NCI-H460 (cell line): ENCODE measurements around the gene CCDC3. TPM values are rescaled to one million over a fixed set of nuclear protein-coding genes. Genes with fewer than 3 reads are reported as not detected.

Experiments used
- DNase-seq: peaks from one replicate; pipeline ENCODE4 v3.0.0-alpha.2; 2016; ENCODE audit warnings: low read depth; ENCODE audit errors: extremely low read depth
- total RNA-seq: library from RNA; depleted of rRNA; stranded (reverse); fragments of >200 nt; shearing (Covaris generic); gene quantifications from 2 replicates; pipeline ENCODE4 v1.2.3, GENCODE V29; 2014

The CCDC3 gene
- total RNA-seq, 1 experiment from 2014 or later: 0.02 TPM

- no peak for DNase-seq
Observed at GRCh38 chr10:12965571-12965970, 35.9 kb downstream of the CCDC3 start.

- no peak for DNase-seq
Observed at GRCh38 chr10:12962556-12962955, 39.0 kb downstream of the CCDC3 start.

- DNase-seq: no peak
Observed at GRCh38 chr10:12961416-12962205, 39.9 kb downstream of the CCDC3 start.

GRCh38 chr10:12960941-12961340 is 40.6 kb downstream of the CCDC3 start:
- DNase-seq: no peak

GRCh38 chr10:12960334-12960898 is 41.1 kb downstream of the CCDC3 start:
- DNase-seq: no peak

DNA sequence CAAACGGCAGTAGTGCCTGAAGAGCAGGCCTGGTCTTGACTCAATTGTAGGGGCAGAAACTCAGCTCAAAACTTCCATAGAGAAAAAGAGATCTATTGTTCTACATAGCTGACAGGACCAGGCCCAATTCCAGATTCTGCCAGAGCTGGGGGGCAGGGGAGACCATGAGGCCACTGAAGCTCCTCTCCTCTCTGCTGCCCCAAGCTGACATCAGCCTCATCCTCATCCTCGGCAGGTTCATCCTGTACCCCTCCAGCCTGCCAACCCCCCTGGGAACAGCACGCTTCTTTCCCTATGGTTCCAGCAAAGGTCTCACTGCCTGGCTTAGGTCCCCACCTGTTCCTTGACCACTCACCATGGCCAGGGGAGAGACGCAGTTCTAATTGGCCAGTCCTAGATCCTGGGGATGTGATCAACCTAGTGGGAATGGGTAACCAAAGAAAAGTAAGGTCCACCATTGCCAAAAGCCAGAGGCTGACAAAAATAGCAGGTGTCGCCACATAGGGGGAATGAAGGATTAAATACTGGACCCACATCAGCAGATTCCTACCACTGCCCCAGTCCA is 42.9 kb downstream of the CCDC3 start:
- DNase-seq: no peak

- no peak for DNase-seq
Observed at GRCh38 chr10:12957081-12957480, 44.4 kb downstream of the CCDC3 start.

DNA sequence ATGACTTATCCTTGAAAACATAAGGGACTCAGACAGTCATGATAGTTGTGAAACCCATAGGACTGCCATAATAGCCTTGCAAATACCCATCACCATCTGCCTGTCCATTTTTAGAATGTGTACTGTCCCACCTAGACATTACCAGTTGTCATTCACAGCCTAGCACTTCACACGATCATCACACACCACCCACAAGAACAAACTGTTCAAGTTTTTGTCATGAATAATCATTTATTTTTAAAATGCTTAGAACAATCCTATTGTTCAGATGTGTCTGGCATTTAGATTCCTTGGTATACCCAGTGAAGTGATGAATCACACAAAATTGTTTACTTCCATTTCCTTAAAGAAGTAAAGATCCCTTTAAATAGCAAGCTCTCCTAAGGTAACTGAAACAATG is 46.6 kb downstream of the CCDC3 start:
- no peak for DNase-seq

DNA sequence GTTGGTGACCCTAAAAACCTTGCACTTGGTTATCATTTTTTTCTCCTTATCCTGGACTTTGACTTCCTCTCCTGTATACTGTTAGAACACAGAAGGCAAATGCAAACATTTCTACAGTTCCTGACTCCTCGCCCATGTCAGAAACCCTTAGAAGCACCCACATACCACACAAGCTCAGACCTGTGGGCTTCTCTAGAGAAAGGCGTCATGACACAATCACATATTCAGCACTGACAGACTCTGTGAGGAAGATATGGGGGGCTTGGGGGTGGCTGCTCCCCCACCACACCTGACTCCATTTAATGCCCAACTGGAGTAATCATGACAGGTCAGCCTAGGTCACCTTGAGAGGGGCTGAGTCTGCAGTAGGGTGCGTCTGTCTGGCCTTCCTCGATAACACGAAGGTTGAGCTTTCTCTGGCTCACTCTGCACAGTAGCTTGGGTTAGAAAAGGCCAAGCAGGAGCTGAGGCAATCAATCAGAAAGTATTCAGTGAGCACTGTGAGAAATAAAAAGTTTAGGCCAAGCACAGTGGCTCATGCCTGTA is 50.9 kb downstream of the CCDC3 start:
- no peak for DNase-seq

- DNase-seq: no peak
Observed at GRCh38 chr10:12949248-12949647, 52.3 kb downstream of the CCDC3 start.

- DNase-seq: no peak
Observed at GRCh38 chr10:12947741-12948140, 53.8 kb downstream of the CCDC3 start.

- DNase-seq: no peak
Observed at GRCh38 chr10:12946372-12946771, 55.1 kb downstream of the CCDC3 start.

DNA sequence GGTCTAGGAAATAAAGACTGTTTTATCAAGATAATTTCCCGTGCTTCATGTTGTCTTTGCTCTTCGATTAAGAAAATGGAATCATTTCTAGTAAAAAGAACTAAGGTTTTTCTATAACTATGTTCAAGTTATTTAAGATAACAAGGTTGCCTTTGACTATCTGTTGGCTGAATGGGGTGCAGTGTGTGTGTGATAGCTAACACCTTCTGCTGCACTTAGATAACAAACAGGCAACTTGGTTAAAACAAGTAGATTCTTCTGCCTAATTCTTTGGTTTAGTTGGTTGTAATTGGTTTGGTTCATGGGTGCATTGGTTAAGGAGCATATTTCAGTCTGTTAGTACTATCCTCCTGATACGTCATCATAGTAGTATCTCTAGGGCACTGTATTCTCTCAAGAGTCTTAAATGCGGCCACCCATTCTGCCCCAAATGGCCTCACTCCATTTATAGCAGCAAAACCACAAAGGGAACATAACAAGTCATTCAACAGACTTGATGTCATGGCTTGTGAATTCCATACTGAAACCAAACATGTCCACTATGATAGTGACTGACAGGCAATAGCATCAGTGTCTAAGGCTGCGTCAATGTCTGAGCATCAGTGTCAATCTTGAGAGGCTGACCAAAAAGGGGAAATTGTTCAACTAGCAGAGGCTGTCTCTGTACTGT is 55.7 kb downstream of the CCDC3 start:
- no peak for DNase-seq

DNA sequence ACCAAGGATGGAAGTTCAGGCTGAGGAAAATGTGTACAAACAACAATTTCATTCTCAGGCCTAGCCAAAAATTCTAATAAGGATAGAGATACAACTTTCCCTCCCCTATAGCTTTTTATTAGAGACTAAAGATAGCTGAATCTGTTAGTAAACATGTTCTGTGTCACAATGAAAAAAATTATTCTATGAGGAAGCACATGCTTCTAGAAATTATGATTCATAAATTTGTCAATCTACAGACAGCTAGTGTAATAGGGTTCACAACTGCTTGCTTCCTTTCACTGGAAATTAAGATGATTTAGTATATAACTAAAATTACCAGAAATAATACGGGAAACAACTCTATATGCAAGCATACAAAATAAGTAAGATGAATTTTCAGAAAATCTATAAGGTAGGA is 56.6 kb downstream of the CCDC3 start:
- DNase-seq: no peak

DNA sequence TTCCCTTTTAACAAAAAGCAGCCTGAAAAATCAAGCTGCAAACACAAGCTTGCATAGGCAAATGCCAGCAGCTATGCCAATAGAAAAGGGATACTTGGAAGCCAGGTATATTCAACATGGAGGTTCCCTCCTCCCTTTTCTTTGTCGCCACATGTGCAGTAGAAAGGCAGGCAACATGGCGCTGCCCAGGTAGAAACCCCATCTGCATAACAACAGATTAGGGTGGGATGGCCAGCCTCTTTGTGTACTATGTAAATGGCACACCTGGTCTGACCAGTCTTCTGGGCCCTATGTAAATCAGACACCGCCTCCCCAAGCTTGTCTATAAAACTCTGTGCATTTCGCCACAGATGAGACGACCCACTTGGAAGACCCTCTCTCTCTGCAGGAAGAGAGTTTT is 58.1 kb downstream of the CCDC3 start:
- no peak for DNase-seq

- no peak for DNase-seq
Observed at GRCh38 chr10:12941966-12942365, 59.5 kb downstream of the CCDC3 start.

DNA sequence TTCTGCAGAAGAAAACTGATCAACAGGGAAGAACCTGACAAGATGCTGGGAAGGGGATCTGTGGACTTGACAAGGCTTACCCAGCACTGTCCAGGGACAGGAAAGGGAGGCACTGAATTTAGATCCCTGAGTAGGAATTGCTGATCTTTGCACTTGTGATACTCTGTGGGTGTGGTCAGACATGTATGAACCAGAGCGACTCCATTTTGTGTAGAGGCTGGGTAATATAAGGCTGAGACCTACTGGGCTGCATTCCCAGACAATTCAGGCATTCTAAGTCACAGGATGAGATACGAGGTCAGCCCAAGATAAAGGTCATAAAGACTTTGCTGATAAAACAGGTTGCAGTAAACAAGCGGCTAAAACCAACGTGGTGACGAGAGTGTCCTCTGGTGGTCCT is 60.7 kb downstream of the CCDC3 start:
- DNase-seq: no peak

GRCh38 chr10:12938271-12938670 is 63.2 kb downstream of the CCDC3 start:
- DNase-seq: no peak

DNA sequence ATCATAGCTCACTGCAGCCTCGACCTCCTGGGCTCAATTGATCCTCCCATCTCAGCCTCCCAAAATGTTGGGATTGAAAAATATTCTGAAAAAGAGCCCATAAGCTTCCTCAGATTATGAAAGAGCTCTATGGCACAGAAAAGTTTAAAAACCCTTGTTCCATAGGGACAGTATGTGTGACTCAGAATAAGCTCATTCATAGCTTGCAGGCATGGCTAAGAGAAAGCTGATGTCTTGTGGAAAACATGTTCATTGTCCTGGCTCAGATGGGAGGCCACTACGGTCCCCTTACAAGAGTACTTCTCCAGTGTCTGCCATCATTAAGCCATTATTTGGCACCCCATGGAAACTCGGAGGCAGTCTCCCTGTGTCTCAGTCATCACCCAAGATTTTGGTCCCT is 64.0 kb downstream of the CCDC3 start:
- DNase-seq: no peak

GRCh38 chr10:12934777-12935176 is 66.7 kb downstream of the CCDC3 start:
- peak; percentile 2 for DNase-seq

DNA sequence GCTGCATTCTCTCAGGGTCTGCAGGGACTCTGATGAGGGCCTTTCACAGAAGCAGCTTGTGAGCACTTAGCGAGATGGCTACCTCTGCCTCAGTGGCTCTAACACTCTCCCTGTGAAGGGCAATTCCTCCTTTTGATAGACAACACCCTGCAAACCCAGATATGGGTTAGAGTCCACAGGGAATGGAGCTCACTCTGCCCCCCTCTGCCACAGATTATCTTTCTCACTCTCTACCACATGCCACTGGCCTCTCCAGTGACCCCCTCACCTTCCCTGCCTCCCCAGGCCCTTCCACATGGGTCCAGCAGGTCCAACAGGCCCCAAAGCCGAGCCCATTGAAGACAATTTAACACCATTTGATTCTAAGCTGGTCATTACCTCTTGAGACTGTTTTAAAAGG is 72.1 kb downstream of the CCDC3 start:
- no peak for DNase-seq
